K562 (cell line): ENCODE data around the gene TRPC4. TPM values are rescaled to one million over a fixed set of nuclear protein-coding genes. Genes with fewer than 3 reads are reported as not detected.

Experiments used
- ATAC-seq: fragments of 200-7000 bp; cut with Tn5 transposase; 3 replicates; pipeline ENCODE4 v1.9.1; 2020; ENCODE audit warnings: moderate library complexity
- BruUV-seq: library from RNA; stranded (reverse); fragments of 400-500 nt; replicated peaks from 2 replicates; lab custom pipeline; 2021; lab: Mats Ljungman, UMichigan
- CTCF ChIA-PET: fragments of 300-600 bp; formaldehyde crosslinking; extraction: SDS; loops from one replicate; lab custom pipeline; 2021; ENCODE audit warnings: low intra/inter-chr PET ratio; lab: Yijun Ruan, JAX
- POLR2A ChIA-PET: fragments of 300-600, 350-650 bp; sonication (Branson Sonifier 250); formaldehyde crosslinking; extraction: SDS; loops from one replicate; lab custom pipeline; 2021; ENCODE audit warnings: antibody characterized with exemption, inconsistent platforms; lab: Yijun Ruan, JAX
- DNase-seq, 4 experiments: peaks; one replicate each; pipeline versions ENCODE4 v3.0.0 to v3.0.0-alpha.2; 2011 to 2018; ENCODE audit warnings: low spot score in 3 of 4, mixed read lengths in 3 of 4; ENCODE audit errors: extremely low read depth in 1 of 4
- FAIRE-seq: peaks from 2 replicates; lab custom pipeline; 2011; peaks lifted over from hg19 to GRCh38; lab: Jason Lieb, UNC
- H2AFZ ChIP-seq: 2 replicates; pipeline ENCODE4 v1.6.0; 2011; ENCODE audit warnings: low read depth, low read length, control low read depth, inconsistent platforms
- H3K27ac ChIP-seq: fragments of 200-600 bp; 3 replicates; pipeline ENCODE4 v1.8.0; 2011; ENCODE audit warnings: low read depth, mild to moderate bottlenecking, control low read depth, inconsistent platforms, low read length, moderate library complexity, mixed read lengths; ENCODE audit errors: extremely low read depth
- H3K27me3 ChIP-seq, 2 experiments: fragments of 300-600 bp in 1 of 2; 2 replicates in 1 of 2; 3 replicates in 1 of 2; pipeline versions ENCODE4 v1.6.0 to v1.8.0; 2011; ENCODE audit warnings: inconsistent platforms in 2 of 2, low read length in 2 of 2, mild to moderate bottlenecking in 1 of 2, mixed read lengths in 1 of 2, moderate library complexity in 1 of 2; ENCODE audit not compliant: control insufficient read depth in 2 of 2, insufficient read depth in 2 of 2
- H3K36me3 ChIP-seq: fragments of 300-600 bp; 3 replicates; pipeline ENCODE4 v1.8.0; 2011; ENCODE audit warnings: mild to moderate bottlenecking, low read length, inconsistent platforms; ENCODE audit not compliant: control insufficient read depth, insufficient read depth
- H3K4me1 ChIP-seq, 2 experiments: fragments of 200-600 bp in 1 of 2; replicated peaks in 1 of 2; 2 replicates in 1 of 2; 3 replicates in 1 of 2; pipeline versions ENCODE4 v1.5.1 to v1.8.0; 2011; ENCODE audit warnings: inconsistent platforms in 2 of 2, low read length in 2 of 2, mild to moderate bottlenecking in 1 of 2, mixed read lengths in 1 of 2, moderate library complexity in 1 of 2; ENCODE audit not compliant: control insufficient read depth in 2 of 2, insufficient read depth in 2 of 2
- H3K4me2 ChIP-seq: 2 replicates; pipeline ENCODE4 v1.6.1; 2011; ENCODE audit warnings: low read length, control low read depth, inconsistent platforms, mixed read lengths; ENCODE audit not compliant: insufficient read depth
- H3K4me3 ChIP-seq: fragments of 200-600 bp; sonication (generic), shearing (Covaris generic); 2 replicates; pipeline ENCODE4 v1.5.1; 2016; ENCODE audit warnings: control low read depth, inconsistent platforms
- H3K79me2 ChIP-seq: fragments of 200-600 bp; 3 replicates; pipeline ENCODE4 v1.8.0; 2011; ENCODE audit warnings: low read length, inconsistent platforms; ENCODE audit not compliant: control insufficient read depth, insufficient read depth
- H3K9ac ChIP-seq, 2 experiments: 2 replicates each; pipeline versions ENCODE4 v1.6.0 to v1.6.1; 2011; ENCODE audit warnings: low read depth in 2 of 2, low read length in 2 of 2, control low read depth in 1 of 2, inconsistent platforms in 1 of 2, mild to moderate bottlenecking in 1 of 2, mixed read lengths in 1 of 2; ENCODE audit not compliant: insufficient read depth in 1 of 2
- H3K9me1 ChIP-seq: one replicate; pipeline ENCODE4 v1.6.0; 2011; ENCODE audit warnings: inconsistent platforms, mild to moderate bottlenecking, low read length, moderate library complexity; ENCODE audit not compliant: control insufficient read depth, insufficient read depth
- H3K9me3 ChIP-seq: replicated peaks from 2 replicates; pipeline ENCODE4 v1.5.1; 2011; ENCODE audit warnings: low read depth, low read length, inconsistent platforms; ENCODE audit not compliant: control insufficient read depth, insufficient read depth
- H4K20me1 ChIP-seq: replicated peaks from 2 replicates; pipeline ENCODE4 v1.6.1; 2011; ENCODE audit warnings: low read length, inconsistent platforms, mixed read lengths; ENCODE audit not compliant: control insufficient read depth, insufficient read depth
- GATA2 ChIP-seq: sonication (generic); formaldehyde crosslinking; IDR thresholded peaks from 2 replicates; pipeline ENCODE4 v1.4.0; 2020; ENCODE audit warnings: mild to moderate bottlenecking, missing genetic modification reagents
- KDM2B ChIP-seq: fragments of 250-450 bp; sonication (Bioruptor Pico); IDR thresholded peaks from 2 replicates; pipeline ENCODE4 v1.8.0; 2021; ENCODE audit warnings: mild to moderate bottlenecking, moderate library complexity
- MECOM ChIP-seq: fragments of 250-450 bp; sonication (Bioruptor Pico); IDR thresholded peaks from 2 replicates; pipeline ENCODE4 v1.8.0; 2022; ENCODE audit warnings: inconsistent platforms
- MYC ChIP-seq, 2 experiments: fragments of 250-450 bp in 1 of 2; sonication (Bioruptor Pico) in 1 of 2; IDR thresholded peaks; 2 replicates each; pipeline versions ENCODE4 v1.5.1 to v1.6.1; 2012 to 2021; ENCODE audit warnings: low read depth in 2 of 2, borderline replicate concordance in 1 of 2, improper control_type of control experiment in 1 of 2, low read length in 1 of 2, mild to moderate bottlenecking in 1 of 2, moderate library complexity in 1 of 2
- MYNN ChIP-seq, 2 experiments: sonication (generic); formaldehyde crosslinking in 1 of 2; IDR thresholded peaks; 2 replicates each; pipeline versions ENCODE4 v1.5.0 to v1.6.1; 2016 to 2020; ENCODE audit warnings: antibody characterized with exemption in 1 of 2, missing genetic modification reagents in 1 of 2
- SIX5 ChIP-seq, 2 experiments: IDR thresholded peaks; 2 replicates each; pipeline ENCODE4 v1.6.1; 2011; ENCODE audit warnings: low read length in 2 of 2, borderline replicate concordance in 1 of 2, low read depth in 1 of 2, mild to moderate bottlenecking in 1 of 2, moderate library complexity in 1 of 2; ENCODE audit not compliant: insufficient read depth in 1 of 2
- SP2 ChIP-seq: IDR thresholded peaks from 2 replicates; pipeline ENCODE4 v1.6.1; 2011; ENCODE audit warnings: mild to moderate bottlenecking, low read depth, low read length, moderate library complexity; ENCODE audit not compliant: poor library complexity, severe bottlenecking; ENCODE audit errors: extremely low read depth
- SRSF3 ChIP-seq: fragments of 200-400 bp; formaldehyde crosslinking; IDR thresholded peaks from 2 replicates; pipeline ENCODE4 v1.6.1; 2016; ENCODE audit warnings: mild to moderate bottlenecking, low read length, moderate library complexity; ENCODE audit not compliant: insufficient read depth
- TAF15 ChIP-seq: fragments of 200-400 bp; formaldehyde crosslinking; IDR thresholded peaks from 2 replicates; pipeline ENCODE4 v1.6.1; 2017; ENCODE audit warnings: mild to moderate bottlenecking, low read depth, low read length, moderate library complexity
- ZNF124 ChIP-seq: sonication (generic); formaldehyde crosslinking; IDR thresholded peaks from 2 replicates; pipeline ENCODE4 v1.8.1; 2022; ENCODE audit warnings: missing genetic modification reagents
- ZNF551 ChIP-seq: fragments of 250-450 bp; sonication (Bioruptor Pico); IDR thresholded peaks from 2 replicates; pipeline ENCODE4 v1.5.0; 2021; ENCODE audit warnings: mild to moderate bottlenecking, moderate library complexity
- WGBS: fragments of 100-300 bp; shearing (Covaris generic); methylation state at CpG from one replicate; pipeline ENCODE4 v1.1.6; 2016; ENCODE audit warnings: low coverage, mixed read lengths; ENCODE audit not compliant: insufficient coverage; ENCODE audit errors: missing lambda C conversion rate; 5-methylcytosine and 5-hydroxymethylcytosine counted together
- in situ Hi-C: fragments of 300-500 bp; cut with MboI; formaldehyde crosslinking; loops from 4 replicates; pipeline ENCODE4 v1.15.0; 2018; ENCODE audit warnings: inconsistent platforms, mixed read lengths
- intact Hi-C: fragments of 100-400 bp; cut with micrococcal nuclease; formaldehyde crosslinking; loops from 2 replicates; pipeline ENCODE4 v1.14.2; 2022
- polyA plus RNA-seq, 8 experiments: library from polyadenylated mRNA; depleted of rRNA in 4 of 8; stranded (reverse) in 5 of 8; unstranded in 3 of 8; fragments of >200 nt; fragmentation: Nextera tagmentation in 2 of 8; fragmentation: Illumina TruSeq in 1 of 8; extraction: Ambion mirVana in 2 of 8; extraction: Trizol in 1 of 8; gene quantifications; 2 replicates each; pipeline versions ENCODE4 v1.2.1 to v1.2.3, GENCODE V29; 2011 to 2014; ENCODE audit warnings: inconsistent platforms in 1 of 8, missing spikeins in 1 of 8
- total RNA-seq, 7 experiments: library from RNA; depleted of rRNA in 6 of 7; stranded (reverse); fragments of >200 nt in 6 of 7; fragmentation: Illumina TruSeq in 2 of 7; extraction: Trizol in 2 of 7; gene quantifications; 2 replicates each; pipeline versions ENCODE4 v1.2.1 to v1.2.3, GENCODE V29; 2011 to 2021; ENCODE audit warnings: low replicate concordance in 1 of 7
- TF ChIP-seq, protein P1 (sequence below): sonication (generic); formaldehyde crosslinking; IDR thresholded peaks from 2 replicates; pipeline ENCODE4 v1.8.0; 2023; ENCODE audit warnings: mild to moderate bottlenecking, missing genetic modification reagents
- TF ChIP-seq, protein P2 (sequence below): fragments of 250-450 bp; sonication (Bioruptor Pico); IDR thresholded peaks from 2 replicates; pipeline ENCODE4 v1.4.0; 2020

The TRPC4 gene
- total and polyA plus RNA-seq, 9 of the 15 experiments (the other 6 are each of a cell fraction or from before 2014, with no cell fraction given), result 0.03 to 0.04 TPM; not detected in 7

DNA sequence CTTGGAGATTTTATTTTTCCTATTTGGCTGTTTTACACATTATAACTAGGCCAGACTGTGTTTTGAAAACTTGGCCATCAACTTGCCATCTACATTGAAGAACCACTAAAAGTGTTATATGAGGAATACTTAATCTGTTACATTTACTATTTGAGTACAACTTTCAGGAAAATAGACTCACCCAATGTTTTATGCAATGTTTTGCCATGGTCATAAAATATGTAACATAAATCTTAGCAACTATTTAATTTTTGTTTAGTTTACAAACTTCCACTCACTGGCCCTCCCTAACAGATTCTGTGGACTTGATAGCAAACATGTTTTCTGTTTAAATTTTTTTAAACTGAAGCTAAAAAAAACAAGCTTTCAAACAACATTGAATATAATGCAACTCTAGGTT lies 23.7 kb upstream of the TRPC4 start (continued):
- TF ChIP-seq KDM2B (CRISPR knock-in tag) (no peak), MYNN (IDR thresholded peaks at IDR 0.05) (no peak), MYNN (CRISPR knock-in tag; IDR thresholded peaks at IDR 0.05) (no peak), GATA2 (CRISPR knock-in tag) (no peak), ZNF551 (no peak)
- TF ChIP-seq, all 486 proteins: peak for 0

DNA sequence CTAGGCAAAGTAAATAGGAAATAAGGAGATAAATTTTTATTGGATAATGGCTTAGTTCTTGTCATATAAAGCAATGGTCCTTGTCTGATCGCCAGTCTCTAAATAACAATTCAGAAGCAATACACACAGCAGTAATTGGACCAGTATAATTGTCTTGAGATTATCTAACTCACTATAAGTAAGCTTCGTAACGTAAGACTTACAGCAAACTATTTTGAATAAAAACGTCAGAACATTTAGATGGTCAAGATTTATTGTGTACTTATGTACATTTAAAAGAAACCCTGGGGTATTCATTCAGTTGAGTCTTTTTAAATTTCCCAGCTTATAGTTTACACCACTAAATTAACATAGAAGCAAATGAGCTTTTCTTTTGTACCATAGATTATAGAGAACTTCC lies 20.2 kb upstream of the TRPC4 start:
- ChIA-PET POLR2A (no interaction called here), CTCF (no interaction called here)
- H3K27ac ChIP-seq, result no peak overlapping the region
- FAIRE-seq (no peak), ATAC-seq (no peak), DNase-seq (no peak)
- no peaks in the 10 kb centered on the region for H3K36me3 ChIP-seq
- 56% methylated on average over 4 of the region's 4 CpGs for WGBS
- no TSS peak for BruUV-seq
- intact Hi-C loops (no loop called here), in situ Hi-C loops (loop anchor here (25.0 kb wide), 1 partner anchor 147 kb away; no protein-coding TSS in a partner anchor)
- no peaks in the 10 kb centered on the region for H3K9me1 ChIP-seq
- H3K4me2 ChIP-seq, result no peak overlapping the region
- no peak overlapping the region for H3K4me3 ChIP-seq
- H3K27me3 ChIP-seq, result no peaks in the 10 kb centered on the region
- H2AFZ ChIP-seq, result no peak overlapping the region
- H3K79me2 ChIP-seq, result no peaks in the 10 kb centered on the region
- no peaks in the 10 kb centered on the region for H4K20me1 ChIP-seq
- H3K4me1 ChIP-seq, result no peaks in the 10 kb centered on the region; a peak in 1 of 5 replicates
- H3K9ac ChIP-seq, result no peak overlapping the region
- H3K9me3 ChIP-seq, result no peaks in the 10 kb centered on the region
- TF ChIP-seq, protein P1, sequence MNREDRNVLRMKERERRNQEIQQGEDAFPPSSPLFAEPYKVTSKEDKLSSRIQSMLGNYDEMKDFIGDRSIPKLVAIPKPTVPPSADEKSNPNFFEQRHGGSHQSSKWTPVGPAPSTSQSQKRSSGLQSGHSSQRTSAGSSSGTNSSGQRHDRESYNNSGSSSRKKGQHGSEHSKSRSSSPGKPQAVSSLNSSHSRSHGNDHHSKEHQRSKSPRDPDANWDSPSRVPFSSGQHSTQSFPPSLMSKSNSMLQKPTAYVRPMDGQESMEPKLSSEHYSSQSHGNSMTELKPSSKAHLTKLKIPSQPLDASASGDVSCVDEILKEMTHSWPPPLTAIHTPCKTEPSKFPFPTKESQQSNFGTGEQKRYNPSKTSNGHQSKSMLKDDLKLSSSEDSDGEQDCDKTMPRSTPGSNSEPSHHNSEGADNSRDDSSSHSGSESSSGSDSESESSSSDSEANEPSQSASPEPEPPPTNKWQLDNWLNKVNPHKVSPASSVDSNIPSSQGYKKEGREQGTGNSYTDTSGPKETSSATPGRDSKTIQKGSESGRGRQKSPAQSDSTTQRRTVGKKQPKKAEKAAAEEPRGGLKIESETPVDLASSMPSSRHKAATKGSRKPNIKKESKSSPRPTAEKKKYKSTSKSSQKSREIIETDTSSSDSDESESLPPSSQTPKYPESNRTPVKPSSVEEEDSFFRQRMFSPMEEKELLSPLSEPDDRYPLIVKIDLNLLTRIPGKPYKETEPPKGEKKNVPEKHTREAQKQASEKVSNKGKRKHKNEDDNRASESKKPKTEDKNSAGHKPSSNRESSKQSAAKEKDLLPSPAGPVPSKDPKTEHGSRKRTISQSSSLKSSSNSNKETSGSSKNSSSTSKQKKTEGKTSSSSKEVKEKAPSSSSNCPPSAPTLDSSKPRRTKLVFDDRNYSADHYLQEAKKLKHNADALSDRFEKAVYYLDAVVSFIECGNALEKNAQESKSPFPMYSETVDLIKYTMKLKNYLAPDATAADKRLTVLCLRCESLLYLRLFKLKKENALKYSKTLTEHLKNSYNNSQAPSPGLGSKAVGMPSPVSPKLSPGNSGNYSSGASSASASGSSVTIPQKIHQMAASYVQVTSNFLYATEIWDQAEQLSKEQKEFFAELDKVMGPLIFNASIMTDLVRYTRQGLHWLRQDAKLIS (CRISPR knock-in tag), result no peak
- TF ChIP-seq TAF15 (no peak), MYC (IDR thresholded peaks at IDR 0.05; ENCODE audit: low read depth, low read length) (no peak), MYC (CRISPR knock-in tag; IDR thresholded peaks at IDR 0.05; ENCODE audit: borderline replicate concordance, low read depth) (no peak), SRSF3 (no peak), MECOM (no peak), ZNF124 (CRISPR knock-in tag) (no peak), SP2 (no peak), SIX5 (IDR thresholded peaks at IDR 0.05; ENCODE audit: borderline replicate concordance in 1 of 2, insufficient read depth in 1 of 2, low read depth in 1 of 2, low read length in 2 of 2) (no peak)
- TF ChIP-seq, protein P2, sequence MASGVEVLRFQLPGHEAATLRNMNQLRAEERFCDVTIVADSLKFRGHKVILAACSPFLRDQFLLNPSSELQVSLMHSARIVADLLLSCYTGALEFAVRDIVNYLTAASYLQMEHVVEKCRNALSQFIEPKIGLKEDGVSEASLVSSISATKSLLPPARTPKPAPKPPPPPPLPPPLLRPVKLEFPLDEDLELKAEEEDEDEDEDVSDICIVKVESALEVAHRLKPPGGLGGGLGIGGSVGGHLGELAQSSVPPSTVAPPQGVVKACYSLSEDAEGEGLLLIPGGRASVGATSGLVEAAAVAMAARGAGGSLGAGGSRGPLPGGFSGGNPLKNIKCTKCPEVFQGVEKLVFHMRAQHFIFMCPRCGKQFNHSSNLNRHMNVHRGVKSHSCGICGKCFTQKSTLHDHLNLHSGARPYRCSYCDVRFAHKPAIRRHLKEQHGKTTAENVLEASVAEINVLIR (CRISPR knock-in tag), result no peak
